A673 (cell line): Measurements from ENCODE around the gene SETD3.

Experiments
- CTCF ChIP-seq: fragments of 300-800, 200-600 bp; sonication (generic); conservative IDR thresholded peaks from 2 replicates; pipeline ENCODE4 v1.5.1; 2017; ENCODE audit warnings: low read depth, mild to moderate bottlenecking, antibody characterized with exemption, low read length, moderate library complexity, mixed read lengths
- EZH2 ChIP-seq: fragments of 200-600 bp; sonication (generic); IDR thresholded peaks from 2 replicates; pipeline ENCODE4 v1.6.1; 2017; ENCODE audit warnings: borderline replicate concordance, low read depth, mild to moderate bottlenecking, mixed read lengths, antibody characterized with exemption, low read length; ENCODE audit not compliant: poor library complexity, severe bottlenecking

- TF ChIP-seq EZH2: no peak
- TF ChIP-seq CTCF: no peak
Measured at GRCh38 chr14:99435327-99435726, 45.3 kb downstream of the SETD3 start.
